Myocyte (in vitro differentiated cells): Measurements from ENCODE around the gene SREBF2. TPM values are rescaled to one million over a fixed set of nuclear protein-coding genes. Genes with fewer than 3 reads are reported as not detected.
"Not testable (repeated sequence)": the region's sequence is repeated elsewhere in the genome, so short reads cannot be mapped to it uniquely, and the experiment has no call there.

ENCODE experiments used
- DNase-seq: peaks from one replicate; pipeline ENCODE4 v3.0.0-alpha.2; 2012; ENCODE audit warnings: low read depth
- microRNA counts: library from miRNA; unstranded; fragments of <30 nt; microRNA quantifications from one replicate; lab custom pipeline; 2016
- microRNA-seq: library from miRNA; unstranded; fragments of <30 nt; microRNA quantifications from one replicate; pipeline ENCODE4, GENCODE V29; 2016
- total RNA-seq: library from RNA; depleted of rRNA; stranded (reverse); fragments of >200 nt; gene quantifications from 2 replicates; pipeline ENCODE4 v1.2.3, GENCODE V29; 2014

The SREBF2 gene
- total RNA-seq, 1 donor from 2014 or later, result 152 TPM

DNA sequence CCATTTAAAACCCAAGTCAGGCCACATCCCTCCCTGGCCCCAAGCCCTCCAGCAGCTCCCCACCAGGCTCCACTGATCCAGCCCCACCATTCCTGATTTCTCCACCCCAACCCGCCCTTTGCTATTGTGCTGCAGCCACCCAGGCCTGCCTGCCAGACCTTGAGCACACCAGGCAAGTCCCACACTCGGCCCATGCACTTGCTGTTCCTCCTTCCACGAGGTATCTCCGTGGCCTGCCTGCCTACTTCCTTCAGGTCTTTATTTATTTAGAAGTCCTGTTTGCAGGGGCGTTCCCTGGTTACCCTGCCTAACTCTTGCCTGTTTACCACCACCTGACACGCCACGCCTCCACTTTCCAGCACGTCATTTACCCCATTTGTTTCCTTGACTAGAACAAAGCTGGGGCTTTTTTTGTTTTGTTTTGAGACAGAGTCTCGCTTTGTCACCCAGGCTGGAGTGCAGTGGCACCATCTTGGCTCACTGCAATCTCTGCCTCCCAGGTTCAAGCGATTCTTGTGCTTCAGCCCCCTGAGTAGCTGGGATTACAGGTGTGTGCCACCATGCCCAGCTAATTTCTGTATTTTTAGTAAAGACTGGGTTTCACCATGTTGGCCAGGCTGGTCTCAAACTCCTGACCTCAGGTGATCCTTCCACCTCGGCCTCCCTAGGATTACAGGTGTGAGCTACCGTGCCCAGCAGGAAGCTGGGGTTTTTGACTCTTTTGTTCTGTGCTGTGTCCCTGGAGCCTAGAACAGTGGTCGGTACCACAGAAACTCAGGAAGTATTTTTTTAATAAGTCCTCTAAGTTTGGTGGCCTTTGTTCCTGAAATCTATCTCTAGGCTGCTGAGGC lies 107.3 kb downstream of the SREBF2 start:
- peak; percentile 46 for DNase-seq

DNA sequence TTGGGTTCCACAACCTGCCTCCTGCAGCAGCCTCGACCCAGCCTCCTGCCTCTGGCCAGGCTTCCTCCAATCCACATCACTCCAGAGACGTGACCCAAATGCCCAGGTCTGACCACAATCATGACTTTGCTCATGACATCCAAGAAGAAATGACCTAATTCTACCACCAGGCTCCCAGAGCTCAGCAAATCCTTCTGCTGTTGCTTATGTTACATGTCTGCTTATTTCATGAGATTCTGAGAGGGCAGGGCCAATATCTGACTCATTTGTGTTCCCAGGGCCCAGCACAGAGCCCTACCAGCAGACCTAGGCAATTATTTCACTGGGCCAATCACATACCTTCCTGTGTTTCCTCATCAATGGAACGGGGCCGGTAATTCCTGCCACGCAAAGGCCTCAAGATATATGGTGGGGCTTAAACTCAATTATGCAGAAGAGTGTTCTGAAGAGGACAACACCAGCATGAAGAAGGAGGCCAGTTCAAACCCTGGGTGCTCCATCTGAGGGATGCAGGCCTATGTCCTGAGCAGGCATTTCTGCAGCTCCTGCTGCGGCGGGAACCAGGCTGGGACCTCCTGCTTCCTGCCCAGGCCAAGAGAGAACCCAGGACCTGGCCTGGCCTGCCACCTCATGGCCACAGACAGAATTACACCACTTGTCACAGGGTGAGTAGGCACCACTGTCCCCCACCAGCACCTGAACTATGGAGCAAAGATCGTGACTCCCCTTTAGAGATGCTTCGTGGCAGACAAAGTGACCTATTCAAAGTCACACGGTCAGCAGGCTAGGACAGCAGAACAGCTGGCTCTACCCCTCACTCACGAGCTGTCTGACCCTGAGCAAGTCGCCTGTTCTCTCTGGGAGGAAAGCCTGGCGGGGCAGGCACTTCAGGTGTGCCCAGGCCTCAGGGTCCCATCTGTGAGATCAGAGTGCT lies 108.2 kb downstream of the SREBF2 start:
- DNase-seq, result peak; percentile 84

DNA sequence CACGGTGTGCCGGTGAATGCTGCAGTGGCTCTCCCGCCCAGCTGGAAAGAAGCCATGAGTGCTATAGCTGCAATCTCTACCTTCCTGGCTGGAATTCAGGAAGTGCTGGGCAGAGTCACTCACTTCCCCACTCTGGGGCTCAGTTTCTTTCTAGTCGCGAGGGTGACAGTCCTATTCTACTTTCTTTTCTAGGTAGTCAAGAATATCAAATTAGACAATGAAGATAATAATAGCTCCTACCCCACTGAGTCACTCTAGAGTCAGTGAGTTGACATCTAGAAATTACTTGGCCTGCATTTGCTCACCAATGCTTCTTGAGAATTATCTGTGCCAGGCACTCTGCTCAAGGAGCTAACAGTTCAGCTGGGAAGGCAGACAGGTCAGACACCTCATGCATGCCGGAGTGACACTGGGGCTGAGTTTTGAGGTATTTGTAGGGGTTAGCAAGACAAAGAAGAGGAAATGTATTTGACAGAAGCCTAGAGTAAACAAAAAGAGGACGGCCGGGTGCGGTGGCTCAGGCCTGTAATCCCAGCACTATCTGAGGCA lies 110.8 kb downstream of the SREBF2 start:
- peak; percentile 68 for DNase-seq

DNA sequence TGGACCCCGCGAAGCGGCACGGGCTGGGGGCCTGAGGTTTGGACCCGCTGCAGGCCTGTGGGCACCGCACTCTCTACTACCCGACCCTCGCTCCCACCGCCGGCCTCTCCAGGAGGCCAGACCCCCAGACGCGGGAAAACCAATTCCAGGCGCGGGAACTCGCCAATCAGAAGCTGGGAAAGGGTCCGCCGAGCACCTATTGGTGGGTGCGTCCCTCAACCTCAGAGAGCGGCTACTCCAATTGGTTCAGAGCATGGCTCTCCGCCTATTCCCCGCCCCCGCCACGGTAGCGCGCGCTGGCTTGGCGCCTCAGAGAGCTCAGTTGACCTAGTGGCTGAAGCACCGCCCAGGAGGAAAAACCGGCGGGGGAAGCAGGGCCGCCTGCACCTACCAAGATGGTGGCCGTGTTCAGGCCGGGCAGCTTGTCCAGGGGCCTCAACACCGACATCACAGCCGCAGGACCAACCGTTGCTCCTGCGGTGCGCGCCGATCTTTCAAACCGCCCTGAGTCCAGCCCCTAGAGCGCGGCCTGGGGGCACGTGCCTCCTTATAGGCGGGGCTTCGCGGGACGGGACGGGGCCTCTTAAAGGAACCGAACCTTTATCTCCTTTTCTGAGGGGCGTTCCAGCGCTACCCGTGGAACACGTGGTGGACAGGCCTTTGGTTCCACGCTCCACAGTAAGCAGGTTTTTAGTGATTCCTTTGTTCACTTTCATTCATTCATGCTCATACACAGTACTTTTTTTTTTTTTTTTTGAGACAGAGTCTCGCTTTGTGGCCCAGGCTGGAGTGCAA lies 113.9 kb downstream of the SREBF2 start, which contains the start of gene CENPM:
Gene CENPM, minus strand, starts transcription at position 524 of the 795 bp plus-strand sequence. Its CDS starts 76 bp downstream, at position 448.
- DNase-seq, result peak; percentile 96

DNA sequence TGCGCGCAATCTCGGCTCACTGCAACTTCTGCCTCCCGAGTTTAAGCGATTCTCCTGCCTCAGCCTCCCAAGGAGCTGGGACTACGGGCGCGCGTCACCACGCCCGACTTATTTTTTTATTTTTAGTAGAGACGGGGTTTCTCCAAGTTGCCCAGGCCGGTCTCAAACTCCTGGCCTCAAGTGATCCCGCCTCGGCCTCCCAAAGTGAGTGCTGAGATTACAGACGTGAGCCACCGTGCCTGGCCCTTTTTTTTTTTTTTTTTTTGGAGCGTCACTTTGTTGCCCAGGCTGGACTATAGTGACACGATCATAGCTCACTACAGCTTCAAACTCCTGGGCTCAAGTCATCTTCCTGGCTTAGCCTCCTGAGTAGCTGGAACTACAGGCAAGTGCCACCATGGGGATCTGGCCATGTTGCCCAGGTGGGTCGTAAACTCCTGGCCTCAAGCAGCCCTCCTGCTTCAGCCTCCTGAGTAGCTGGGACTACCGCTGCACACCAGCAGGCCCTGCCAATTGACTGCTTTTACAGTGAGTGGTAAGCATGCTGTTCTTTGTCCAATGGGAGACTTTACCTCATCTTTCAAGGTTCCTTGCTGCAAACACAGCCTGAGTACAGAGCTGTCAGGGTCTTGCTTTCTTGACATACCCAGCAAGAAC lies 114.6 kb downstream of the SREBF2 start:
- no peak for DNase-seq

DNA sequence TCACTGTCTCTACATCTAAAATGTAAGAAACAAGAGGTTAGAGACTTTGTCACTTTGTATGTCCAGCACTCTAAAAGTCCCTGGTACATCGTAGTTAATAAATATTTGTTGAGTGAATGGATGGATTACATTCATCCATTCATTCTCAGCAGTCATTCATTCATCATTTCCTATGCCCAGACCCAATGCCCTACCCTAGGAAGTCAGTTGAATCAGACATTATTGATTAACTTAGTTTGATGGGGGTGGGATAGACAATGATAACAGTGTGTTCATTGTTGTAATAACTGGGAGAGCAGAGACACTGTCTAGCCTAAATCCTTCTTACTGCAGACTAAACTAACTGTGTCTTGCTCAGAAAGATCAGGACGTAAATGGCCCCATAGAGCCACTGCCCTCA lies 115.2 kb downstream of the SREBF2 start:
- DNase-seq, result no peak

DNA sequence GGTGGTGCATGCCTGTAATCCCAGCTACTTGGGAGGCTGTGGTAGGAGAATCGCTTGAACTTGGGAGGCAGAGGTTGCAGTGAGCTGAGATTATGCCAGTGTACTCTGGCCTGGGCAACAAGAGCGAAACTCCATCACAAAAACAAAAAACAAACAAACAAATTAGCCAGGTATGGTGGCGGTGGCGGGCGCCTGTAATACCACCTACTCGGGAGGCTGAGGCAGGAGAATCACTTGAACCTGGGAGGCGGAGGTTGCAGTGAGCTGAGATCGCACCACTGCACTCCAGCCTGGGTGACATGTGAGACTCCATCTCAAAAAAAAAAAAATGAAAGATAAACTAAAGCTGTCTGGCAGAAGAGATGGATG lies 116.0 kb downstream of the SREBF2 start:
- not testable (repeated sequence) for DNase-seq

DNA sequence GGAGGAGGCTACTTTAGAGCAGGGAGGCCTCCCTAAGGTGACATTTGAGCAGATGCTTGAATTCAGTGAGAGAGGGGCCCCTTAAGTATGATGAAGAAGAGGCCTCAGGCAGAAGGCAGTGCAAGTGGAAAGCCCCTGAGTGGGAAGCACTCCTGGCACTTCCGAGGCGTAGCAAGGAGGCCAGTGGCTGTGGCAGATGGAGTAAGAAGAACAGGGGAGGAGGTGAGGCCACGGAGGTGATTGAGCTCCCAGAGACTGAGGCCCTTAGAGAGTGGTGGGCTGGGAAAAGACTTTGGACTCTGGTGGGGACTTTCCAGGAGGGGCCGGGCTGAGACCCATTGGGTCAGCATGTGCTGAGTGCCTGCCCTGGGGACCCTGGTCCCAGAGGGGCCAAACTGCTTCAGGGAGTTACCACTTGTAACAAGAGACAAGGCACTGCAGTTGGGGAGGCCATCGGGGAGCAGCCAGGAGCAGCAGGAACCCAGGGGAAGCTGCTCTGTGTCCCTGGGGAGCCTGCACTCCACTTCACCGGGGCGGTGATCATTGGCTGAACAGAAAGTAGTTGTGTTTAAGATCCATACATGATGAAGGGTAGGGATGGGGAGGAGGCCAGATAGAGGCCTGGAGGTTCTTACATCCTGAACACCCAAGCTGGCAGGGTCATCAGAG lies 116.5 kb downstream of the SREBF2 start:
- DNase-seq, result no peak

DNA sequence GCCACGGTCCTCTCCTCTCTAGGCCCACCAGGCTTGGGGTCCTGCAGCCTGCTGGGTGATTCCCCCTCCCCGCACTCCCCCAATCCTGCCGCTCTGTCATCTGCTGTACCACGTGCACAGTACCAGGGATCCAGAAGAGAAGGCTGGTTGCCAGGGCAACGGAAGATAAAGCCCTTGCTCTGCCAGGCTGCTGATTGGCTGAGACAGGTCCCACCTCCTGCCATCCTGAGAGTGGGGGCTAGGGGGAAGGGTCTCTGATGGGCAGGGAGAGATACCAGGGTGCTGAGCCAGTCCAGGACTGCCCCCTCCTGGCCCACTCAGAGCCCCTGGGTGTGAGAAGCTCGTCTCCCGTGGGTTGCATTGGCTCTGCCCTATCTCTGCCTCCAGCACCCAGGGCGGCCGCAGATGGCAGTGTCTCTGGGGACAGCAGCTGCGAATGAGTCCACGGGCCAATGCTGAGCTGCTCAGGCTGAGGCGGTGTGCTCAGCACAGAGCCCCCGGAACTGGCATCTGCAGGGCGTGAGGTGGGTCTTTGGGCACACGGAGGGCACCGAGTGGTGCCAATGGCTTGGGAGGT lies 119.1 kb downstream of the SREBF2 start, which contains the start of gene SMIM45:
Gene SMIM45, plus strand, starts transcription at position 253 of the 577 bp plus-strand sequence.
- DNase-seq, result peak; percentile 12

DNA sequence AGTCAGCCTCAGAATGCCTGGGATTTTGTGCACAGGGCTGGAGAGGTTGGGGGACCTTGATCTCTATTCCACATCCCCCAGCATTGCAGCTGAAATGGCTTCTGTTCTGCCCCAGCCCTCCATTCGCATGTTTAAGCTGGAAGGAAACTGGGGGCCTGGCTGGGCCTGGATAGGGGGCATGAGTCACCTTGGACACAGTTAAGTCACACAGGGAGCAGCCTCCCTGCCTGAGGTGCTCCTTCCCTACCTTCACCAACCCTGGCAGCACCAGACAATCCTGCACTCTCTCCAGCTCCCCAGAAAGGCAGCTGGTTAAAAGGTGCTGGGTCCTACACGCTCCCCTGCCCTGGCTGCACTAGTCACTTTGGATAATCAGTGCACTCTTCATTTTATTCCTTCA lies 119.8 kb downstream of the SREBF2 start:
- DNase-seq, result no peak

MicroRNAs within 50 kb of the gene (microRNA counts, 767-probe panel; counts per million panel counts)
- not detected for microRNA hsa-miR-33a-5p (lab: Ali Mortazavi, UCI)

Small RNA genes lying within 50 kb of the gene (microRNA-seq; reads per million reads assigned to microRNA genes)
- gene MIR33A, result 88.7 reads per million, percentile 54 among the genes with 10 or more reads in this experiment

Other genes starting within 250 kb of the SREBF2 start
- 14.5 and 22.9 TPM in 2 replicates for gene PMM1, start 243.3 kb upstream of the SREBF2 start, total RNA-seq
- gene DESI1, start 212.1 kb upstream of the SREBF2 start, total RNA-seq, result 20.2 and 22.4 TPM in 2 replicates
- gene XRCC6, start 211.8 kb upstream of the SREBF2 start, total RNA-seq, result 346 and 353 TPM in 2 replicates
- 129 and 137 TPM in 2 replicates for gene SNU13, start 144.2 kb upstream of the SREBF2 start, total RNA-seq
- 0.08 TPM in 1 of 2 replicates, not detected in the other for gene MEI1, start 133.6 kb upstream of the SREBF2 start, total RNA-seq
- 12.3 and 22.1 TPM in 2 replicates for gene CCDC134, start 32.4 kb upstream of the SREBF2 start, total RNA-seq
- gene SHISA8, start 82.0 kb downstream of the SREBF2 start, total RNA-seq, result 0.27 TPM in 1 of 2 replicates, not detected in the other
- gene TNFRSF13C, start 93.7 kb downstream of the SREBF2 start, total RNA-seq, result 0.10 and 0.53 TPM in 2 replicates
- 0.64 and 0.88 TPM in 2 replicates for gene CENPM, start 114.0 kb downstream of the SREBF2 start, total RNA-seq
- not detected in 2 replicates for gene SEPTIN3, start 136.3 kb downstream of the SREBF2 start, total RNA-seq
- gene WBP2NL, start 165.7 kb downstream of the SREBF2 start, total RNA-seq, result not detected in 2 replicates
- gene NAGA, start 237.7 kb downstream of the SREBF2 start, total RNA-seq, result 16.8 and 19.7 TPM in 2 replicates
- gene PHETA2, start 241.1 kb downstream of the SREBF2 start, total RNA-seq, result 10.2 and 18.6 TPM in 2 replicates
- 6.4 and 9.8 TPM in 2 replicates for gene SMDT1, start 246.6 kb downstream of the SREBF2 start, total RNA-seq